A673 (cell line): ENCODE measurements around the gene SARS1.

Source experiments
- EZH2 ChIP-seq: fragments of 200-600 bp; sonication (generic); IDR thresholded peaks from 2 replicates; pipeline ENCODE4 v1.6.1; 2017; ENCODE audit warnings: borderline replicate concordance, low read depth, mild to moderate bottlenecking, mixed read lengths, antibody characterized with exemption, low read length; ENCODE audit not compliant: poor library complexity, severe bottlenecking
- TF ChIP-seq, protein P1 (sequence below): fragments of 300-800, 200-600 bp; sonication (generic); conservative IDR thresholded peaks from 2 replicates; pipeline ENCODE4 v1.5.1; 2017; ENCODE audit warnings: low read depth, mild to moderate bottlenecking, antibody characterized with exemption, low read length, moderate library complexity, mixed read lengths

DNA sequence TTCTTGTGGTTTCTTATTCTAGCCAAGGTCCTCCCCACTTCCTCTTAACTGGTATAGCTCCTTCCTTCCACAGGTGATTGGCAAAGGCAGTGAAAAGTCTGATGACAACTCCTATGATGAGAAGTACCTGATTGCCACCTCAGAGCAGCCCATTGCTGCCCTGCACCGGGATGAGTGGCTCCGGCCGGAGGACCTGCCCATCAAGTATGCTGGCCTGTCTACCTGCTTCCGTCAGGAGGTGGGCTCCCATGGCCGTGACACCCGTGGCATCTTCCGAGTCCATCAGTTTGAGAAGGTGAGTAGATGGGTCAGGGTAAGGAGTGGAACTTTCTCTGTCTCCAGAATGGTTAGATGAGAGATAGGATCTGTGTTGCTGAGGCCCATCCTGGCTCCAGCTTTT is 21.4 kb downstream of the SARS1 start:
- TF ChIP-seq, protein P1, sequence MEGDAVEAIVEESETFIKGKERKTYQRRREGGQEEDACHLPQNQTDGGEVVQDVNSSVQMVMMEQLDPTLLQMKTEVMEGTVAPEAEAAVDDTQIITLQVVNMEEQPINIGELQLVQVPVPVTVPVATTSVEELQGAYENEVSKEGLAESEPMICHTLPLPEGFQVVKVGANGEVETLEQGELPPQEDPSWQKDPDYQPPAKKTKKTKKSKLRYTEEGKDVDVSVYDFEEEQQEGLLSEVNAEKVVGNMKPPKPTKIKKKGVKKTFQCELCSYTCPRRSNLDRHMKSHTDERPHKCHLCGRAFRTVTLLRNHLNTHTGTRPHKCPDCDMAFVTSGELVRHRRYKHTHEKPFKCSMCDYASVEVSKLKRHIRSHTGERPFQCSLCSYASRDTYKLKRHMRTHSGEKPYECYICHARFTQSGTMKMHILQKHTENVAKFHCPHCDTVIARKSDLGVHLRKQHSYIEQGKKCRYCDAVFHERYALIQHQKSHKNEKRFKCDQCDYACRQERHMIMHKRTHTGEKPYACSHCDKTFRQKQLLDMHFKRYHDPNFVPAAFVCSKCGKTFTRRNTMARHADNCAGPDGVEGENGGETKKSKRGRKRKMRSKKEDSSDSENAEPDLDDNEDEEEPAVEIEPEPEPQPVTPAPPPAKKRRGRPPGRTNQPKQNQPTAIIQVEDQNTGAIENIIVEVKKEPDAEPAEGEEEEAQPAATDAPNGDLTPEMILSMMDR, result no peak
- no peak for TF ChIP-seq EZH2
